ENCODE results near the gene DNAI7. TPM values are rescaled to one million over a fixed set of nuclear protein-coding genes. Genes with fewer than 3 reads are reported as not detected.

The DNAI7 gene
- total RNA-seq: 0.24 TPM in 1 of 2 replicates, not detected in the other

GRCh38 chr12:25195056-25195971 is at the start of gene DNAI7, which contains the start of gene ETFRF1:
Gene DNAI7, minus strand, starts transcription at chr12:25195160. Its CDS starts 82 bp downstream, at chr12:25195078.
Gene ETFRF1, plus strand, starts transcription at chr12:25195237. Its CDS starts 8,720 bp downstream, at chr12:25203957.

Other genes with a start within 250 kb of the DNAI7 start
- 69.1 and 135 TPM in 2 replicates for gene BCAT1, start 246.1 kb downstream of the DNAI7 start, total RNA-seq
- gene ETFRF1, start 77 bp upstream of the DNAI7 start, total RNA-seq: 13.4 and 26.3 TPM in 2 replicates
- gene KRAS, start 55.8 kb upstream of the DNAI7 start, total RNA-seq: 15.1 and 18.0 TPM in 2 replicates

Data from epithelial cell of alveolus of lung (primary cell).